H9 (cell line): ENCODE data around the gene TTC39C. TPM values are rescaled to one million over a fixed set of nuclear protein-coding genes. Genes with fewer than 3 reads are reported as not detected.

Source experiments
- DNase-seq: peaks from one replicate; pipeline ENCODE4 v3.0.0-alpha.2; 2017
- H2AFZ ChIP-seq: one replicate; pipeline ENCODE4 v1.6.1; 2013; ENCODE audit warnings: mild to moderate bottlenecking, low read length, control low read depth, moderate library complexity
- H2AK5ac ChIP-seq: 2 replicates; pipeline ENCODE4 v1.6.1; 2013; ENCODE audit warnings: low read length, control low read depth, mixed read lengths; ENCODE audit not compliant: insufficient read length
- H2BK120ac ChIP-seq: one replicate; pipeline ENCODE4 v1.6.1; 2013; ENCODE audit warnings: low read depth, mild to moderate bottlenecking, low read length, control low read depth, inconsistent platforms; ENCODE audit not compliant: poor library complexity, severe bottlenecking
- H2BK12ac ChIP-seq: 2 replicates; pipeline ENCODE4 v1.6.1; 2013; ENCODE audit warnings: low read length, control low read depth, mixed read lengths, low read depth; ENCODE audit not compliant: insufficient read length
- H2BK15ac ChIP-seq: 2 replicates; pipeline ENCODE4 v1.6.1; 2013; ENCODE audit warnings: low read depth, low read length, control low read depth
- H2BK20ac ChIP-seq: one replicate; pipeline ENCODE4 v1.6.1; 2013; ENCODE audit warnings: low read depth, mild to moderate bottlenecking, low read length, control low read depth, inconsistent platforms; ENCODE audit not compliant: poor library complexity, severe bottlenecking
- H2BK5ac ChIP-seq: 2 replicates; pipeline ENCODE4 v1.6.1; 2013; ENCODE audit warnings: low read length, control low read depth, mixed read lengths; ENCODE audit not compliant: insufficient read length
- H3K14ac ChIP-seq: 2 replicates; pipeline ENCODE4 v1.6.1; 2013; ENCODE audit warnings: low read length, control low read depth; ENCODE audit not compliant: insufficient read depth
- H3K18ac ChIP-seq: 2 replicates; pipeline ENCODE4 v1.6.1; 2013; ENCODE audit warnings: low read depth, mild to moderate bottlenecking, mixed read lengths, low read length, control low read depth; ENCODE audit not compliant: insufficient read length
- H3K23ac ChIP-seq: 2 replicates; pipeline ENCODE4 v1.6.1; 2013; ENCODE audit warnings: low read length, control low read depth, mixed read lengths, low read depth; ENCODE audit not compliant: insufficient read length
- H3K23me2 ChIP-seq: 2 replicates; pipeline ENCODE4 v1.6.1; 2013; ENCODE audit warnings: low read depth, mild to moderate bottlenecking, mixed read lengths, low read length, control low read depth; ENCODE audit not compliant: insufficient read length, poor library complexity, severe bottlenecking
- H3K27ac ChIP-seq: 2 replicates; pipeline ENCODE4 v1.5.1; 2013; ENCODE audit warnings: low read length, control low read depth, mixed read lengths, low read depth; ENCODE audit not compliant: insufficient read length
- H3K27me3 ChIP-seq: 2 replicates; pipeline ENCODE4 v1.6.1; 2013; ENCODE audit warnings: low read length, control low read depth, inconsistent platforms; ENCODE audit not compliant: insufficient read depth
- H3K4ac ChIP-seq: 2 replicates; pipeline ENCODE4 v1.6.1; 2013; ENCODE audit warnings: low read depth, mild to moderate bottlenecking, control low read depth, inconsistent platforms, low read length, moderate library complexity
- H3K4me1 ChIP-seq: 2 replicates; pipeline ENCODE4 v1.6.1; 2013; ENCODE audit warnings: low read length, control low read depth, inconsistent platforms; ENCODE audit not compliant: insufficient read depth
- H3K4me2 ChIP-seq: 2 replicates; pipeline ENCODE4 v1.6.1; 2013; ENCODE audit warnings: low read length, control low read depth, mixed read lengths; ENCODE audit not compliant: insufficient read length, insufficient read depth
- H3K56ac ChIP-seq: 2 replicates; pipeline ENCODE4 v1.6.1; 2013; ENCODE audit warnings: low read depth, mild to moderate bottlenecking, mixed read lengths, low read length, control low read depth; ENCODE audit not compliant: insufficient read length
- H3K79me1 ChIP-seq: 2 replicates; pipeline ENCODE4 v1.6.1; 2013; ENCODE audit warnings: low read depth, mild to moderate bottlenecking, moderate library complexity, low read length, control low read depth, inconsistent platforms; ENCODE audit not compliant: insufficient read depth, poor library complexity, severe bottlenecking
- H3K79me2 ChIP-seq: 2 replicates; pipeline ENCODE4 v1.6.1; 2013; ENCODE audit warnings: low read length, control low read depth, inconsistent platforms; ENCODE audit not compliant: insufficient read depth
- H3K9ac ChIP-seq: 2 replicates; pipeline ENCODE4 v1.6.1; 2013; ENCODE audit warnings: low read length, control low read depth, mixed read lengths; ENCODE audit not compliant: insufficient read length; ENCODE audit errors: extremely low read depth
- H3K9me3 ChIP-seq: one replicate; pipeline ENCODE4 v1.6.1; 2013; ENCODE audit warnings: low read depth, low read length, inconsistent platforms; ENCODE audit not compliant: control insufficient read depth
- H3T11ph ChIP-seq: one replicate; pipeline ENCODE4 v1.6.1; 2013; ENCODE audit warnings: mild to moderate bottlenecking, low read length, control low read depth, inconsistent platforms
- H4K20me1 ChIP-seq: one replicate; pipeline ENCODE4 v1.6.1; 2013; ENCODE audit not compliant: control insufficient read depth, insufficient read length, insufficient read depth
- H4K5ac ChIP-seq: 2 replicates; pipeline ENCODE4 v1.6.1; 2013; ENCODE audit warnings: low read depth, mild to moderate bottlenecking, mixed read lengths, low read length, control low read depth; ENCODE audit not compliant: insufficient read length
- H4K8ac ChIP-seq: replicated peaks from 2 replicates; pipeline ENCODE4 v1.6.1; 2013; ENCODE audit warnings: low read length, control low read depth, mixed read lengths, low read depth; ENCODE audit not compliant: insufficient read length
- H4K91ac ChIP-seq: 2 replicates; pipeline ENCODE4 v1.6.1; 2013; ENCODE audit warnings: low read depth, mild to moderate bottlenecking, moderate library complexity, mixed read lengths, low read length, control low read depth; ENCODE audit not compliant: insufficient read length
- H3K27ac Mint-ChIP-seq, 3 experiments: 2 replicates in 2 of 3; 3 replicates in 1 of 3; pipeline ENCODE4 v1.8.0; 2020 to 2021; ENCODE audit warnings: mixed read lengths in 3 of 3, mild to moderate bottlenecking in 1 of 3, moderate library complexity in 1 of 3
- H3K27me3 Mint-ChIP-seq: 2 replicates; pipeline ENCODE4 v1.8.0; 2021; ENCODE audit warnings: low read depth, mild to moderate bottlenecking, moderate library complexity, mixed read lengths
- H3K36me3 Mint-ChIP-seq, 3 experiments: 2 replicates in 2 of 3; 3 replicates in 1 of 3; pipeline ENCODE4 v1.8.0; 2020 to 2021; ENCODE audit warnings: low read depth in 3 of 3, mixed read lengths in 3 of 3; ENCODE audit not compliant: insufficient read depth in 1 of 3
- H3K4me1 Mint-ChIP-seq, 2 experiments: 2 replicates each; pipeline ENCODE4 v1.8.0; 2020; ENCODE audit warnings: mixed read lengths in 2 of 2
- H3K4me3 Mint-ChIP-seq, 2 experiments: 2 replicates in 1 of 2; 3 replicates in 1 of 2; pipeline ENCODE4 v1.8.0; 2020 to 2021; ENCODE audit warnings: mild to moderate bottlenecking in 2 of 2, mixed read lengths in 2 of 2, moderate library complexity in 1 of 2
- H3K9me3 Mint-ChIP-seq, 2 experiments: 2 replicates in 1 of 2; 3 replicates in 1 of 2; pipeline ENCODE4 v1.8.0; 2020; ENCODE audit warnings: mild to moderate bottlenecking in 2 of 2, mixed read lengths in 2 of 2, moderate library complexity in 1 of 2
- WGBS: extraction: QIAGEN DNeasy Blood & Tissue Kit; methylation state at CpG from one replicate; pipeline ENCODE4 v1.1.7; 2013; ENCODE audit warnings: missing lambda C conversion rate, low lambda C conversion rate, mixed read lengths; ENCODE audit not compliant: insufficient read length; ENCODE audit errors: extremely low coverage; 5-methylcytosine and 5-hydroxymethylcytosine counted together
- total RNA-seq: library from RNA; stranded (reverse); gene quantifications from 2 replicates; pipeline ENCODE4 v1.2.1, GENCODE V29; 2021
- TF ChIP-seq, protein P1 (sequence below): fragments of 200-600 bp; sonication (generic); conservative IDR thresholded peaks from 3 replicates; pipeline ENCODE4 v1.8.0; 2021; ENCODE audit warnings: antibody characterized with exemption, mild to moderate bottlenecking

Gene TTC39C
- total RNA-seq, 1 experiment from 2014 or later: 18.0 TPM

DNA sequence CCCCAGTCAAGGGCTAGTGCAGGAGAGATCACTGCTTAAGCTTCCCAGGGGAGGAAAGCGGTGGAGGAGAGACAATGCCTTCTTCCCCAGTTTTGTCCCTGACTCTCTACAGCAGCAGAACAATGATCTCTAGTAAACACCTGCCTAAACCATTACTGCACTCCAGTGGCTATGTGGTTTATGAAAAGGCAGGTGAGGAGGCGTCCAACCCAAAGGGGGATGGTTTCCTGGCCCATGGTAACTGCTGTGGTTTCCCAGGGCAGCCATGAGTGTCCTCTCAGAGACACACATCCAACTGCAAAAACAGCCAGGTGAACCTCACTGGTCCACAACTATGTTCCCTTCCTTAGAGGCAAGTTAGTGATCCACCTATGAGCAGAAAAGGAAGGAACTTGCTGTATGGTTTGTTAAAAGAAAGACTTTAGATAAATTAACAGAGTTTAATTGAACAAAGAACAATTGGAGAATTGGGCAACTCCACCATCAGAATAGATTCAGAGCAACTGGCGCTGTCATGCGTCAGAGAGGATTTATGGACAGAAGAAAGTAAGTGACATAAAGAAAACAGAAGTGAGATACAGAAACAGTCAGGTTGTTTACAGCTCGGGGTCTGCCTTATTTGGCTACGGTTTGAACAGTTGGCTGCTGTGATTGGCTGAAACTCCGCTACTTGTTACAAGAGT, 4.8 kb upstream of the TTC39C start:
- Histone ChIP-seq H3K79me1 (no peaks in the 10 kb centered on the region), H3K23me2 (peaks cover 3% of the 10 kb centered on the region), H4K20me1 (no peaks in the 10 kb centered on the region), H4K91ac (no peak overlapping the region), H3K79me2 (no peaks in the 10 kb centered on the region), H3K14ac (no peak overlapping the region), H3K27me3 (no peaks in the 10 kb centered on the region), H2AK5ac (no peak overlapping the region), H2BK15ac (no peak overlapping the region), H4K8ac (no peak overlapping the region), H2BK20ac (no peak overlapping the region), H3K9ac (no peak overlapping the region), H3K56ac (no peak overlapping the region), H3K23ac (no peak overlapping the region), H2BK12ac (no peak overlapping the region), H2BK120ac (no peak overlapping the region), H3K27ac (no peak overlapping the region), H3T11ph (no peak overlapping the region), H2AFZ (no peak overlapping the region), H3K4me2 (no peak overlapping the region), H3K4me1 (no peaks in the 10 kb centered on the region), H4K5ac (no peak overlapping the region), H3K4ac (no peak overlapping the region), H2BK5ac (no peak overlapping the region), H3K9me3 (no peaks in the 10 kb centered on the region), H3K18ac (no peak overlapping the region)
- H3K36me3 Mint-ChIP-seq: no peaks in the 10 kb centered on the region
- no peaks in the 10 kb centered on the region for H3K9me3 Mint-ChIP-seq
- H3K27me3 Mint-ChIP-seq: peaks cover 21% of the 10 kb centered on the region
- DNase-seq: no peak
- H3K4me1 Mint-ChIP-seq: no peaks in the 10 kb centered on the region
- H3K27ac Mint-ChIP-seq: no peak overlapping the region; a peak in 1 of 7 replicates
- no peak overlapping the region for H3K4me3 Mint-ChIP-seq
- WGBS: no CpG with 5 or more reads among the region's 7 CpGs
- TF ChIP-seq, protein P1, sequence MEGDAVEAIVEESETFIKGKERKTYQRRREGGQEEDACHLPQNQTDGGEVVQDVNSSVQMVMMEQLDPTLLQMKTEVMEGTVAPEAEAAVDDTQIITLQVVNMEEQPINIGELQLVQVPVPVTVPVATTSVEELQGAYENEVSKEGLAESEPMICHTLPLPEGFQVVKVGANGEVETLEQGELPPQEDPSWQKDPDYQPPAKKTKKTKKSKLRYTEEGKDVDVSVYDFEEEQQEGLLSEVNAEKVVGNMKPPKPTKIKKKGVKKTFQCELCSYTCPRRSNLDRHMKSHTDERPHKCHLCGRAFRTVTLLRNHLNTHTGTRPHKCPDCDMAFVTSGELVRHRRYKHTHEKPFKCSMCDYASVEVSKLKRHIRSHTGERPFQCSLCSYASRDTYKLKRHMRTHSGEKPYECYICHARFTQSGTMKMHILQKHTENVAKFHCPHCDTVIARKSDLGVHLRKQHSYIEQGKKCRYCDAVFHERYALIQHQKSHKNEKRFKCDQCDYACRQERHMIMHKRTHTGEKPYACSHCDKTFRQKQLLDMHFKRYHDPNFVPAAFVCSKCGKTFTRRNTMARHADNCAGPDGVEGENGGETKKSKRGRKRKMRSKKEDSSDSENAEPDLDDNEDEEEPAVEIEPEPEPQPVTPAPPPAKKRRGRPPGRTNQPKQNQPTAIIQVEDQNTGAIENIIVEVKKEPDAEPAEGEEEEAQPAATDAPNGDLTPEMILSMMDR: no peak
